A549 (cell line): ENCODE measurements around the gene CCNL1. TPM values are rescaled to one million over a fixed set of nuclear protein-coding genes. Genes with fewer than 3 reads are reported as not detected.

ENCODE experiments used
- CBX2 ChIP-seq: fragments of 200-600 bp; sonication (generic); IDR thresholded peaks from 2 replicates; pipeline ENCODE4 v1.6.1; 2016; ENCODE audit warnings: low read depth, mild to moderate bottlenecking, borderline replicate concordance
- CHD2 ChIP-seq: fragments of 150-350 bp; IDR thresholded peaks from 2 replicates; pipeline ENCODE4 v1.6.1; 2014; ENCODE audit warnings: low read length; ENCODE audit not compliant: partially characterized antibody
- CHD4 ChIP-seq: fragments of 200-600 bp; sonication (generic); IDR thresholded peaks from 2 replicates; pipeline ENCODE4 v1.6.1; 2016; ENCODE audit warnings: antibody characterized with exemption, mild to moderate bottlenecking, borderline replicate concordance
- CTCF ChIP-seq: fragments of >200 bp; sonication (Bioruptor Twin); formaldehyde crosslinking; IDR thresholded peaks from 3 replicates; pipeline ENCODE4 v1.5.1; 2016
- ELK1 ChIP-seq: fragments of 150-350 bp; IDR thresholded peaks from 2 replicates; pipeline ENCODE4 v1.6.1; 2014; ENCODE audit warnings: low read depth, mild to moderate bottlenecking, low read length
- EP300 ChIP-seq, 2 experiments: fragments of >200 bp; sonication (Bioruptor Twin); formaldehyde crosslinking; IDR thresholded peaks; 2 replicates in 1 of 2; 3 replicates in 1 of 2; pipeline ENCODE4 v1.6.1; 2016 to 2017
- ESRRA ChIP-seq: fragments of 150-350 bp; IDR thresholded peaks from 2 replicates; pipeline ENCODE4 v1.6.1; 2014; ENCODE audit warnings: mild to moderate bottlenecking, low read length, borderline replicate concordance
- FOSB ChIP-seq: fragments of 250-450 bp; sonication (Bioruptor Pico); IDR thresholded peaks from 2 replicates; pipeline ENCODE4 v1.5.0; 2020; ENCODE audit warnings: mild to moderate bottlenecking, moderate library complexity
- FOSL2 ChIP-seq, 2 experiments: fragments of 450-650 bp in 1 of 2; fragments of >200 bp in 1 of 2; sonication (Bioruptor Twin) in 1 of 2; formaldehyde crosslinking; IDR thresholded peaks; 2 replicates each; pipeline versions ENCODE4 v1.5.0 to v1.6.1; 2016 to 2020; ENCODE audit warnings: mild to moderate bottlenecking in 1 of 2, moderate library complexity in 1 of 2
- FOXS1 ChIP-seq: fragments of 250-450 bp; sonication (Bioruptor Pico); IDR thresholded peaks from 2 replicates; pipeline ENCODE4 v1.5.0; 2020; ENCODE audit warnings: mild to moderate bottlenecking, moderate library complexity
- GATA3 ChIP-seq: IDR thresholded peaks from 2 replicates; pipeline ENCODE4 v1.6.1; 2012; ENCODE audit warnings: borderline replicate concordance
- HEYL ChIP-seq: fragments of 250-450 bp; sonication (Bioruptor Pico); IDR thresholded peaks from 2 replicates; pipeline ENCODE4 v1.8.0; 2021; ENCODE audit warnings: mild to moderate bottlenecking, moderate library complexity
- HMGXB4 ChIP-seq: fragments of 250-450 bp; sonication (Bioruptor Pico); IDR thresholded peaks from 2 replicates; pipeline ENCODE4 v1.5.0; 2021; ENCODE audit warnings: mild to moderate bottlenecking, moderate library complexity, borderline replicate concordance
- JUN ChIP-seq, 2 experiments: fragments of >200 bp; sonication (Bioruptor Twin); formaldehyde crosslinking; IDR thresholded peaks; 2 replicates in 1 of 2; 3 replicates in 1 of 2; pipeline ENCODE4 v1.6.1; 2016 to 2017
- MAFK ChIP-seq: fragments of 450-650 bp; IDR thresholded peaks from 2 replicates; pipeline ENCODE4 v1.6.1; 2014; ENCODE audit not compliant: partially characterized antibody
- MAZ ChIP-seq: fragments of 150-350 bp; IDR thresholded peaks from 2 replicates; pipeline ENCODE4 v1.6.1; 2014; ENCODE audit warnings: antibody characterized with exemption, low read depth, low read length, borderline replicate concordance
- MYC ChIP-seq: IDR thresholded peaks from 2 replicates; pipeline ENCODE4 v1.6.1; 2012; ENCODE audit warnings: mild to moderate bottlenecking, inconsistent platforms, low read length, improper control_type of control experiment, borderline replicate concordance
- NR3C1 ChIP-seq: fragments of >200 bp; sonication (Bioruptor Twin); formaldehyde crosslinking; IDR thresholded peaks from 3 replicates; pipeline ENCODE4 v1.6.1; 2017
- PHF8 ChIP-seq: fragments of 200-600 bp; sonication (generic); IDR thresholded peaks from 2 replicates; pipeline ENCODE4 v1.6.1; 2016; ENCODE audit warnings: low read depth, mild to moderate bottlenecking, antibody characterized with exemption, moderate library complexity, borderline replicate concordance
- RAD21 ChIP-seq, 2 experiments: fragments of >200 bp in 1 of 2; sonication (Bioruptor Twin) in 1 of 2; formaldehyde crosslinking in 1 of 2; IDR thresholded peaks in 1 of 2; conservative IDR thresholded peaks in 1 of 2; 2 replicates in 1 of 2; 3 replicates in 1 of 2; pipeline ENCODE4 v1.6.1; 2012 to 2018; ENCODE audit warnings: inconsistent platforms in 1 of 2
- RARB ChIP-seq: fragments of 250-450 bp; sonication (Bioruptor Pico); IDR thresholded peaks from 2 replicates; pipeline ENCODE4 v1.8.0; 2021; ENCODE audit warnings: mild to moderate bottlenecking, moderate library complexity
- RCOR1 ChIP-seq: fragments of 150-350 bp; IDR thresholded peaks from 2 replicates; pipeline ENCODE4 v1.6.1; 2014; ENCODE audit warnings: antibody characterized with exemption, low read length, low read depth
- RNF2 ChIP-seq: fragments of 200-600 bp; sonication (generic); IDR thresholded peaks from 2 replicates; pipeline ENCODE4 v1.6.1; 2016; ENCODE audit warnings: low read depth, mild to moderate bottlenecking, antibody characterized with exemption, moderate library complexity, borderline replicate concordance
- SREBF2 ChIP-seq: fragments of 450-650 bp; IDR thresholded peaks from 2 replicates; pipeline ENCODE4 v1.6.1; 2014; ENCODE audit warnings: mild to moderate bottlenecking, moderate library complexity
- ZC3H11A ChIP-seq: fragments of 450-650 bp; IDR thresholded peaks from 2 replicates; pipeline ENCODE4 v1.6.1; 2014; ENCODE audit warnings: antibody characterized with exemption, mild to moderate bottlenecking
- ZFP36 ChIP-seq: fragments of 450-650 bp; IDR thresholded peaks from 2 replicates; pipeline ENCODE4 v1.6.1; 2014; ENCODE audit warnings: borderline replicate concordance; ENCODE audit not compliant: partially characterized antibody
- ZSCAN20 ChIP-seq: fragments of 250-450 bp; sonication (Bioruptor Pico); IDR thresholded peaks from 2 replicates; pipeline ENCODE4 v1.8.0; 2022; ENCODE audit warnings: mild to moderate bottlenecking, moderate library complexity
- polyA plus RNA-seq, 4 experiments: library from polyadenylated mRNA; depleted of rRNA in 3 of 4; stranded (reverse); fragments of >200 nt; fragmentation: RNase III in 1 of 4; extraction: RNeasy Plus Mini Kit Qiagen cat#74134 plus additional on column Dnase treatment in 1 of 4; gene quantifications; 2 replicates in 3 of 4; 3 replicates in 1 of 4; pipeline ENCODE4 v1.2.3, GENCODE V29; 2011 to 2017

CCNL1 gene
- polyA plus RNA-seq, 2 of the 4 experiments (the other 2 are of a cell fraction), result 45.1 to 170 TPM

GRCh38 chr3:157159762-157160657 is at the start of gene CCNL1 (continued):
- TF ChIP-seq CTCF (no peak), ZC3H11A (no peak; the same call in 1 of the 2 replicates), NR3C1 (no peak), RAD21 (conservative IDR thresholded peaks at IDR 0.05 in 1 of 2, IDR thresholded peaks at IDR 0.05 in 1 of 2) (no peak), HMGXB4 (CRISPR knock-in tag) (peak; percentile 8; the same call in 1 of the 2 replicates), MAZ (no peak; the same call in 1 of the 2 replicates), ZFP36 (no peak), RCOR1 (no peak), SREBF2 (no peak), PHF8 (peak; percentile 89), FOSL2 (IDR thresholded peaks at IDR 0.05) (no peak), FOSL2 (CRISPR knock-in tag; IDR thresholded peaks at IDR 0.05) (peak; percentile 85), MYC (peak; percentile 93), FOSB (CRISPR knock-in tag) (peak; percentile 74), RNF2 (no peak), GATA3 (peak; percentile 64), ELK1 (no peak), ESRRA (0 out of 2 replicates have a peak, but pooled peaks have one; percentile 2), RARB (CRISPR knock-in tag) (peak; percentile 70), CHD2 (peak; percentile 79), CBX2 (no peak), EP300 (IDR thresholded peaks at IDR 0.05) (no peak), JUN (IDR thresholded peaks at IDR 0.05) (peak; percentile 96 to 99), ZSCAN20 (CRISPR knock-in tag) (no peak), HEYL (CRISPR knock-in tag) (no peak), CHD4 (no peak), FOXS1 (CRISPR knock-in tag) (no peak), MAFK (no peak)
